ENCODE measurements around the gene FABP1.

Gene FABP1

GRCh38 chr2:88108796-88109195, 19.1 kb downstream of the FABP1 start:
- Histone ChIP-seq H3K27me3 (replicated peaks; ENCODE audit: control insufficient read depth, insufficient read depth, low read length) (no peaks in the 10 kb centered on the region; the same call in none of the 2 replicates), H3K36me3 (ENCODE audit: control insufficient read depth, insufficient read depth, low read length) (no peaks in the 10 kb centered on the region), H3K4me3 (replicated peaks; ENCODE audit: low read depth, low read length) (no peak overlapping the region)
- TF ChIP-seq, protein P1, sequence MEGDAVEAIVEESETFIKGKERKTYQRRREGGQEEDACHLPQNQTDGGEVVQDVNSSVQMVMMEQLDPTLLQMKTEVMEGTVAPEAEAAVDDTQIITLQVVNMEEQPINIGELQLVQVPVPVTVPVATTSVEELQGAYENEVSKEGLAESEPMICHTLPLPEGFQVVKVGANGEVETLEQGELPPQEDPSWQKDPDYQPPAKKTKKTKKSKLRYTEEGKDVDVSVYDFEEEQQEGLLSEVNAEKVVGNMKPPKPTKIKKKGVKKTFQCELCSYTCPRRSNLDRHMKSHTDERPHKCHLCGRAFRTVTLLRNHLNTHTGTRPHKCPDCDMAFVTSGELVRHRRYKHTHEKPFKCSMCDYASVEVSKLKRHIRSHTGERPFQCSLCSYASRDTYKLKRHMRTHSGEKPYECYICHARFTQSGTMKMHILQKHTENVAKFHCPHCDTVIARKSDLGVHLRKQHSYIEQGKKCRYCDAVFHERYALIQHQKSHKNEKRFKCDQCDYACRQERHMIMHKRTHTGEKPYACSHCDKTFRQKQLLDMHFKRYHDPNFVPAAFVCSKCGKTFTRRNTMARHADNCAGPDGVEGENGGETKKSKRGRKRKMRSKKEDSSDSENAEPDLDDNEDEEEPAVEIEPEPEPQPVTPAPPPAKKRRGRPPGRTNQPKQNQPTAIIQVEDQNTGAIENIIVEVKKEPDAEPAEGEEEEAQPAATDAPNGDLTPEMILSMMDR (IDR thresholded peaks at IDR 0.05; ENCODE audit: insufficient read depth, low read length, poor library complexity, severe bottlenecking) = no peak
- DNase-seq (ENCODE audit: extremely low read depth, insufficient read length) = no peak

DNA sequence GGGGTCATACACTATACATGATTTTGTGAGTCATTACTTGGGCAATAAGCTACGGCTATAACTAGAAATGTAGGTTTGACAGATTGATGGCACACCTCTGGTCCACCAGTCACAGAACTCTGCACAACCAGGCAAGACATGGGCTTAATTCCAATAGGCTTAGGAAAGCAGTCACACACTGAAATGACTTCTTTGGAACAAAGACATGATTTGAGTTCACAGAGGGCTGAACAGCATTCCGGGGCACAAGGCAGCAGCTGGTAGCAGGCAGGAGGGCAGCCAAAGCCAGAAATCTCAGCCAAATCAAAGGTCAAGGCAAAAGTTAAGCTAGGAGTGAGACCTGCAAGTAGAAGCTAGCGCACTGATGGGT, 27.4 kb downstream of the FABP1 start:
- H3K27me3 ChIP-seq (replicated peaks; ENCODE audit: control insufficient read depth, insufficient read depth, low read length) = no peaks in the 10 kb centered on the region
- H3K4me3 ChIP-seq (replicated peaks; ENCODE audit: low read depth, low read length) = no peak overlapping the region
- TF ChIP-seq, protein P1 (IDR thresholded peaks at IDR 0.05; ENCODE audit: insufficient read depth, low read length, poor library complexity, severe bottlenecking) = no peak
- no peaks in the 10 kb centered on the region for H3K36me3 ChIP-seq (ENCODE audit: control insufficient read depth, insufficient read depth, low read length)
- no peak for DNase-seq (ENCODE audit: extremely low read depth, insufficient read length)

DNA sequence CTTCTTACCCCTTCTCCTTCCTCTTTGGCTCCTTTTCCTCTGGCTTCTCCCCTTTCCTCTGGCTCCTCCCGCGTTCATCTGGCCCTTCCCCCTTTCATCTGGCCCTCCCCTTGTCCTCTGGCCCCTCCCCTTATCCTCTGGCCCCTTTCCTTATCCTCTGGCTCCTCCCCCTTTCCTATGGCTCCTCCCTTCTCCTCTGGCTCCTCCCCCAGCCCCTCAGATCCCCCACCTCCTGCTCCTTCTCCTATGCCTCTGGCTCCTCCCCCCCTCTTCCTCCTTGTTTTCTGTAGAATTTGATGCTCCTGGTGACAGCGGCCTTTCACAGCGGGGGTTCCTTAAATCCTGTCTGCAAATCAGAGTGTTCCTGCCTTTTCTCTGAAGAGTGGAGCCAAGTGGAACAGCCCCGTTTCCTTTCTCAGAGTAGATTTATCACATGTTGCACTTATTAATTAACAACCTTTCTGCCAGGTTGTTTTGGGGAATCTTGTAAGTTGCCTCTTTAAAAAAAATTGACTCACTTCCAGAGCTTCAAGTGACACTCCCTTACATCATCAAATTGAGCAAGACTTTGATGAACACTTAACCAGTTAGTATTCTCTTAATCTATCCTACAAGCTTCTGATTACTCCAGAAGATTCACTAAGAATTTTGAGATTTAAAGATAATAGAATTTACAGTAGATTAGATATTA, 27.9 kb downstream of the FABP1 start:
- DNase-seq (ENCODE audit: extremely low read depth, insufficient read length) = no peak
- H3K36me3 ChIP-seq (ENCODE audit: control insufficient read depth, insufficient read depth, low read length) = no peaks in the 10 kb centered on the region
- H3K27me3 ChIP-seq (replicated peaks; ENCODE audit: control insufficient read depth, insufficient read depth, low read length) = no peaks in the 10 kb centered on the region
- no peak overlapping the region for H3K4me3 ChIP-seq (replicated peaks; ENCODE audit: low read depth, low read length)
- TF ChIP-seq, protein P1 (IDR thresholded peaks at IDR 0.05; ENCODE audit: insufficient read depth, low read length, poor library complexity, severe bottlenecking) = no peak

DNA sequence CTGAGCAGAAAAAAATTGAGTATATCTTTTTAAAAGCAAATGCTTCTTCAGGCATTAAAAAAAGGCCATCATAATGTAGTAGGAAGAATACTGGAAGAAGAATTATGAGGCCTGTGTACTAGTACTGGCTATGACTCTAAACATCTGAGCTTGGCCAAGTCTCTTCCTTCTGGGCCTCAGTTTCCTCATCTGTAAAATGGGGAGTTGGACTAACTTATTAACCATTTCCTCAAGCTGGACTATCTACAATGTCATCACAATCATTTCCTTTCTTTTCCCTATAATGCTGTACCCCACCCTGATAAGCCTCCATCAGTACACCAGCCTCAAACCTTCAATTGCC, 29.3 kb downstream of the FABP1 start:
- DNase-seq (ENCODE audit: extremely low read depth, insufficient read length) = no peak
- no peaks in the 10 kb centered on the region for H3K27me3 ChIP-seq (replicated peaks; ENCODE audit: control insufficient read depth, insufficient read depth, low read length)
- H3K36me3 ChIP-seq (ENCODE audit: control insufficient read depth, insufficient read depth, low read length) = no peaks in the 10 kb centered on the region
- TF ChIP-seq, protein P1 (IDR thresholded peaks at IDR 0.05; ENCODE audit: insufficient read depth, low read length, poor library complexity, severe bottlenecking) = no peak
- no peak overlapping the region for H3K4me3 ChIP-seq (replicated peaks; ENCODE audit: low read depth, low read length)

DNA sequence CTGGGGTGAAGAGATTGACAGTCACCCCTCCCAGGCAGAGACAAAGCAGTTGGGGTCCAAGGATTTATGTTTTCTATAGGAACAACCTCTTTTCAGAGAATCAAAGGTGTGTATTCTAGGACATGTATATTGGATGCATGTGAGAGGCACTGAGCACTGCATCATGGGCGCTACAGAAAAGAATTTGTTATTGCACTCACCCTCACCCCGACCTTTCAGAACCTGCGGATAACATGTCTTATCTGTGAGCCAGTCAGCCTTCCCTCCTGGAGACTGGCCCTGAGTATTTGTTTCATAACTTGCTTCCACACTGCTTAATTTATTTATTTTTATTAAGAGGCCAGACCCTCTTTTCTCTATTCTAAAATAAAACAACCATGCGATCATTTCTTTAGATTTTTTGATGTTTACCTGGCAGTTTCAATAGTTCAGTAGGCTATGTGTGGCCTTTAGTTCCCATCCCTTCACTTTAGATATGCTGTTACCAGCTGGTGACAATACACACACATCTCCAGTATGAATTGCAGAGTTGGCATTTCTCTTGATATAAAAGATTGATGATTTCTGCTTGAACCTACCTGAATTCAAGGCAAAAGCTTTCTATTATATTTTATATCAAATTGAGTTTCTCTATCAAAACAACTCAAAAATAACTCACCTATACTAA, 29.8 kb downstream of the FABP1 start:
- Histone ChIP-seq H3K27me3 (replicated peaks; ENCODE audit: control insufficient read depth, insufficient read depth, low read length) (no peaks in the 10 kb centered on the region), H3K36me3 (ENCODE audit: control insufficient read depth, insufficient read depth, low read length) (no peaks in the 10 kb centered on the region), H3K4me3 (replicated peaks; ENCODE audit: low read depth, low read length) (no peak overlapping the region)
- no peak for DNase-seq (ENCODE audit: extremely low read depth, insufficient read length)
- TF ChIP-seq, protein P1 (IDR thresholded peaks at IDR 0.05; ENCODE audit: insufficient read depth, low read length, poor library complexity, severe bottlenecking) = no peak
